ENCODE measurements around the gene TRAF3. TPM values are rescaled to one million over a fixed set of nuclear protein-coding genes. Genes with fewer than 3 reads are reported as not detected.
A peak's percentile ranks its signal among the peaks of the same experiment; 100 is the strongest.

Gene TRAF3
- total RNA-seq: 25.8 and 29.4 TPM in 2 replicates
- long read RNA-seq, partial matches to known transcripts: 0 of 8 reads
- long read RNA-seq, other reads (novel, unspliced or antisense): 8 of 8 reads

GRCh38 chr14:102776761-102777710, at the start of gene TRAF3:
Gene TRAF3, plus strand, starts transcription at chr14:102777449. Its CDS starts 92,753 bp downstream, at chr14:102870202.
- H3K9me3 Mint-ChIP-seq: no peaks in the 10 kb centered on the region
- no peaks in the 10 kb centered on the region for H3K36me3 Mint-ChIP-seq (ENCODE audit: low read depth)
- peak within 1 kb of the TSS; percentile 94 for H3K27ac Mint-ChIP-seq (ENCODE audit: unreplicated experiment)
- peak; percentile 30 for DNase-seq (ENCODE audit: low read depth, low spot score)
- H3K4me3 Mint-ChIP-seq: peak within 1 kb of the TSS; percentile 89
- TF ChIP-seq, protein P1, sequence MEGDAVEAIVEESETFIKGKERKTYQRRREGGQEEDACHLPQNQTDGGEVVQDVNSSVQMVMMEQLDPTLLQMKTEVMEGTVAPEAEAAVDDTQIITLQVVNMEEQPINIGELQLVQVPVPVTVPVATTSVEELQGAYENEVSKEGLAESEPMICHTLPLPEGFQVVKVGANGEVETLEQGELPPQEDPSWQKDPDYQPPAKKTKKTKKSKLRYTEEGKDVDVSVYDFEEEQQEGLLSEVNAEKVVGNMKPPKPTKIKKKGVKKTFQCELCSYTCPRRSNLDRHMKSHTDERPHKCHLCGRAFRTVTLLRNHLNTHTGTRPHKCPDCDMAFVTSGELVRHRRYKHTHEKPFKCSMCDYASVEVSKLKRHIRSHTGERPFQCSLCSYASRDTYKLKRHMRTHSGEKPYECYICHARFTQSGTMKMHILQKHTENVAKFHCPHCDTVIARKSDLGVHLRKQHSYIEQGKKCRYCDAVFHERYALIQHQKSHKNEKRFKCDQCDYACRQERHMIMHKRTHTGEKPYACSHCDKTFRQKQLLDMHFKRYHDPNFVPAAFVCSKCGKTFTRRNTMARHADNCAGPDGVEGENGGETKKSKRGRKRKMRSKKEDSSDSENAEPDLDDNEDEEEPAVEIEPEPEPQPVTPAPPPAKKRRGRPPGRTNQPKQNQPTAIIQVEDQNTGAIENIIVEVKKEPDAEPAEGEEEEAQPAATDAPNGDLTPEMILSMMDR (conservative IDR thresholded peaks at IDR 0.05): no peak
- peaks cover 39% of the 10 kb centered on the region for H3K4me1 Mint-ChIP-seq
- no peaks in the 10 kb centered on the region for H3K27me3 Mint-ChIP-seq (ENCODE audit: low read depth)

DNA sequence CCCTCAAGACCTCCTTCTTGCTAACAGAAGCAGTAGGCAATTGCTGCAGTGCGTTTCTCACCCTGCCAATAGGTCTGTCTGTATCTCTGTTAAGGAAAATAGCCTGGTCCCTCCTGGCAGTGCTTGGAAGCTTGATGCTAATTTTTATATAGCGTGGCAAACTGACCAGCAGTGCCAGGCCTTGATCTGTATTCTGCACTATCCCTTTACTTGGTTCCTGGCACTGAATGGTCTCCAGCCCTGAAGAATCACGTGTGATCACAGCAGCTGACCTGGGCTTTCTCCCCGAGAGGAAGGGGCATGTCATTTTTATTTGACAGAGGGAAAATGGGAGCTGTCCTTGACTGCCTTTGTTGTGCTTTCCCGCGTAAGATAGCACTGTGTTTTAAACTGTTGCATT, 48.7 kb upstream of the TRAF3 start:
- peak overlapping the region; percentile 21 for H3K27ac Mint-ChIP-seq (ENCODE audit: unreplicated experiment)
- H3K27me3 Mint-ChIP-seq (ENCODE audit: low read depth): no peaks in the 10 kb centered on the region
- peaks cover 13% of the 10 kb centered on the region for H3K36me3 Mint-ChIP-seq (ENCODE audit: low read depth)
- DNase-seq (ENCODE audit: low read depth, low spot score): no peak
- no peaks in the 10 kb centered on the region for H3K9me3 Mint-ChIP-seq
- TF ChIP-seq, protein P1 (conservative IDR thresholded peaks at IDR 0.05): no peak
- no peak overlapping the region for H3K4me3 Mint-ChIP-seq
- H3K4me1 Mint-ChIP-seq: no peaks in the 10 kb centered on the region

DNA sequence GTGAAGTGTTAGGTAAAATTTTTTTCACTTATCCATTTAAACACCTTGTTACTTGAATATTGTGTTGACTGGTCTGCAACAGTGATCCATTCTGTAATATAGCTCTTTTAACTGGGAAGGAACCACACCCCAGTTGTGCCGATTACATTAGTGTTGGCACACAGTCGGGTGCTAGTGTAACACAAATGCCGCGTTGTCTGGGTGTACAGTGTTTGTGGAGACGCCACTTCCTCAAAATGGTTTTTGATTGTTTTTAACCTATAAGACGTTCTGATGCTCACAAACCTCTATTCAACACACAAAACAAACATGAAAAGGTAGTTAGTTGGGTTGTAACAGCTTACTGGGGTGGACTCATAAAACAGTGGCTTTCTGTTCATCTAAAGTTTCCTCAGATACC, 48.0 kb upstream of the TRAF3 start:
- Mint-ChIP-seq H3K4me1 (no peaks in the 10 kb centered on the region), H3K27me3 (ENCODE audit: low read depth) (no peaks in the 10 kb centered on the region), H3K9me3 (no peaks in the 10 kb centered on the region), H3K4me3 (no peak overlapping the region), H3K27ac (ENCODE audit: unreplicated experiment) (no peak overlapping the region), H3K36me3 (ENCODE audit: low read depth) (peaks cover 11% of the 10 kb centered on the region)
- TF ChIP-seq, protein P1 (conservative IDR thresholded peaks at IDR 0.05): no peak
- DNase-seq (ENCODE audit: low read depth, low spot score): no peak

DNA sequence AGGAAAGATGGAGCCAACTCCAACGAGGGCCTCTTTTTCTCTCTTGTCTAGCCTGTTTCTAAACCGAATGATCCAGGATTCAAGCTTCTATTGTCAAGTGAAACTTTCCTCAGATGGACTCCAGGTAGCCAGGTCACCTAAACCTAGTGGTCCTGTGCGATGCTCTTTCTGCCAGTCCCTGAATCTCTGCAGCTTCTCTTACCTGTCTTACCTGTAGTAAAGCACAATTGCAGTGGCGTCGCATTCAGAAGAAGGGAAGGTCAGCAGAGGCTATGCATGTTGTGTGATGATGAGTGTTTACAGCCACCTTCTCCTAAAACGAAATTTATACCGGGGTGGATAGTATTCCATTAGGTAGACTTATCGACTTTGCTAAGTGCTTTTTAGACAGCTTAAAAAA, 47.4 kb upstream of the TRAF3 start:
- no peaks in the 10 kb centered on the region for H3K4me1 Mint-ChIP-seq
- H3K27me3 Mint-ChIP-seq (ENCODE audit: low read depth): no peaks in the 10 kb centered on the region
- TF ChIP-seq, protein P1 (conservative IDR thresholded peaks at IDR 0.05): no peak
- no peak overlapping the region for H3K4me3 Mint-ChIP-seq
- peaks cover 8% of the 10 kb centered on the region for H3K36me3 Mint-ChIP-seq (ENCODE audit: low read depth)
- no peaks in the 10 kb centered on the region for H3K9me3 Mint-ChIP-seq
- no peak for DNase-seq (ENCODE audit: low read depth, low spot score)
- H3K27ac Mint-ChIP-seq (ENCODE audit: unreplicated experiment): no peak overlapping the region

DNA sequence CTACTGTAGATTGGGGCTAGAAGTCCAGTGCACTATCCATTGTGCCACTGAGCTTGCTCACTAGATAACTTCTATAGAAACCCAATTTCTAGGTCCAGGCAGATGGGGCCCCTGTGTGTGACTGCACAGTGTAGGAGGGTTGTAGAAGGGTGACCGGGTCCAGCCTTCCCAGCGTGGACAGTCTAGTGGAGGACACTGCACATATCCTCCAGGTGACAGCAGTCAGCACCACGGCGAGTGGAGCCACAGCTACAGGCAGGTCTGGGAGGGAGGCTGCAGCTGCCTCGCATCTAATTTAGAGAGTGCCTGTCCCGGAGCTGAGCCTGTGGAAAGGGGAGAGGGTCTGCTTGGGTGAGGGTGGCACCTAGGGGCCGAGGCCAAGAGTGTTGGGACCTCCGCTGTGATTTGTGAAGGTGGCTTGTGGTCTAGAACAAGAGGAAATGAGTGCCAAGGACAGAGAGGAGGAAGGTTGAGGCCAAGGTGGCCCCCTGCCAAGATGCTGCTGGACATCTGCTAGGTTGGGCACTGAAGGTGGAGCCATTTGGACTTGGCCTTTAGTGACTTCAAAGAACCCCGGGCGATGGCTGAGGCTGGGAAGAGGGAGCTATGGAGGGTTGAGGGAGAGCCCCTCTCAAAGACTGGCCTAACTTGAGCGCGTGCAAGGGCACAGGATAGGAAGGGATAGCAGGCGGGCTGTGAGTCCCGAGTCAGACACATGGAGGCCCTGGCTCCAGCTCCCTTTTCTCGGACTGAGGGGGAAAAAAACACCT, 46.0 kb upstream of the TRAF3 start:
- DNase-seq (ENCODE audit: low read depth, low spot score): no peak
- Mint-ChIP-seq H3K9me3 (no peaks in the 10 kb centered on the region), H3K4me1 (no peaks in the 10 kb centered on the region)

More for the DNA sequence above, 46.0 kb upstream of the TRAF3 start:
- no peaks in the 10 kb centered on the region for H3K27me3 Mint-ChIP-seq (ENCODE audit: low read depth)
- no peak overlapping the region for H3K27ac Mint-ChIP-seq (ENCODE audit: unreplicated experiment)
- H3K36me3 Mint-ChIP-seq (ENCODE audit: low read depth): peaks cover 4% of the 10 kb centered on the region
- peak overlapping the region; percentile 38 for H3K4me3 Mint-ChIP-seq
- TF ChIP-seq, protein P1 (conservative IDR thresholded peaks at IDR 0.05): no peak
